HCT116 (cell line): ENCODE results near the gene YIF1B. TPM values are rescaled to one million over a fixed set of nuclear protein-coding genes. Genes with fewer than 3 reads are reported as not detected.

Experiments used
- ATAC-seq: fragments of 200-7000 bp; cut with Tn5 transposase; 2 replicates; pipeline ENCODE4 v1.9.1; 2020; ENCODE audit warnings: mild to moderate bottlenecking, moderate library complexity
- BruUV-seq: library from RNA; stranded (reverse); fragments of 400-500 nt; replicated peaks from 2 replicates; lab custom pipeline; 2021; lab: Mats Ljungman, UMichigan
- CTCF ChIA-PET: fragments of 300-600 bp; sonication (Branson Sonifier 250); formaldehyde crosslinking; loops from one replicate; lab custom pipeline; 2021; ENCODE audit warnings: antibody characterized with exemption; lab: Charles Lee
- POLR2A ChIA-PET: fragments of 300-600, 350-600 bp; sonication (Branson Sonifier 250); formaldehyde crosslinking; loops from one replicate; lab custom pipeline; 2021; ENCODE audit warnings: antibody characterized with exemption; lab: Charles Lee
- RAD21 ChIA-PET, 2 experiments: fragments of 300-600 bp; sonication (Branson Sonifier 250); formaldehyde crosslinking; loops; one replicate each; lab custom pipeline; 2023; ENCODE audit warnings: low total read pairs in 2 of 2; ENCODE audit not compliant: uncharacterized antibody in 2 of 2, unreplicated experiment in 2 of 2, low non-redundant PET in 1 of 2; lab: Charles Lee
- DNase-seq: peaks from one replicate; pipeline ENCODE4 v3.0.0-alpha.2; 2010; ENCODE audit warnings: low read depth, low spot score
- H2AFZ ChIP-seq: fragments of 200-600 bp; shearing (Covaris generic), sonication (generic); 2 replicates; pipeline ENCODE4 v1.6.1; 2017; ENCODE audit warnings: low read depth, mixed run types, mixed read lengths, antibody characterized with exemption, low read length; ENCODE audit not compliant: poor library complexity, severe bottlenecking
- H3K27ac ChIP-seq: 2 replicates; pipeline ENCODE4 v1.5.1; 2012; ENCODE audit warnings: low read depth, low read length
- H3K27me3 ChIP-seq: fragments of 200-600 bp; sonication (generic); 2 replicates; pipeline ENCODE4 v1.6.1; 2016; ENCODE audit warnings: mixed run types, low read length, mixed read lengths; ENCODE audit not compliant: insufficient read depth
- H3K36me3 ChIP-seq, 2 experiments: fragments of 200-500 bp in 1 of 2; fragments of 200-600 bp in 1 of 2; sonication (Bioruptor generic) in 1 of 2; sonication (generic) in 1 of 2; 2 replicates each; pipeline versions ENCODE4 v1.5.1 to v1.6.1; 2014 to 2016; ENCODE audit warnings: low read length in 2 of 2, inconsistent platforms in 1 of 2, mixed read lengths in 1 of 2, mixed run types in 1 of 2; ENCODE audit not compliant: insufficient read depth in 2 of 2, control insufficient read depth in 1 of 2
- H3K4me1 ChIP-seq, 2 experiments: fragments of 200-600 bp in 1 of 2; sonication (generic) in 1 of 2; 2 replicates each; pipeline versions ENCODE4 v1.5.1 to v1.6.1; 2012 to 2017; ENCODE audit warnings: low read length in 2 of 2, inconsistent platforms in 1 of 2, mild to moderate bottlenecking in 1 of 2, mixed read lengths in 1 of 2, mixed run types in 1 of 2, moderate library complexity in 1 of 2; ENCODE audit not compliant: insufficient read depth in 2 of 2, control insufficient read depth in 1 of 2
- H3K4me2 ChIP-seq: fragments of 200-600 bp; sonication (generic); 2 replicates; pipeline ENCODE4 v1.6.1; 2017; ENCODE audit warnings: mixed run types, low read length, mixed read lengths
- H3K4me3 ChIP-seq, 2 experiments: fragments of 200-600 bp in 1 of 2; sonication (generic) in 1 of 2; replicated peaks in 1 of 2; 2 replicates each; pipeline ENCODE4 v1.5.1; 2011 to 2016; ENCODE audit warnings: low read length in 2 of 2, control low read depth in 1 of 2, low read depth in 1 of 2, mild to moderate bottlenecking in 1 of 2, mixed read lengths in 1 of 2, mixed run types in 1 of 2
- H3K79me2 ChIP-seq: fragments of 200-600 bp; sonication (generic); 2 replicates; pipeline ENCODE4 v1.6.1; 2017; ENCODE audit warnings: mild to moderate bottlenecking, mixed run types, low read length, moderate library complexity, mixed read lengths; ENCODE audit not compliant: insufficient read depth
- H3K9ac ChIP-seq: fragments of 200-600 bp; sonication (generic); 2 replicates; pipeline ENCODE4 v1.6.1; 2016; ENCODE audit warnings: low read length, mixed read lengths
- H3K9me2 ChIP-seq: fragments of 200-600 bp; sonication (generic), shearing (Covaris generic); 2 replicates; pipeline ENCODE4 v1.6.1; 2017; ENCODE audit warnings: mixed run types, mild to moderate bottlenecking, moderate library complexity; ENCODE audit not compliant: insufficient read depth
- H3K9me3 ChIP-seq, 2 experiments: fragments of 200-500 bp in 1 of 2; fragments of 200-600 bp in 1 of 2; sonication (Bioruptor generic) in 1 of 2; sonication (generic) in 1 of 2; 2 replicates each; pipeline ENCODE4 v1.6.1; 2014 to 2017; ENCODE audit warnings: low read length in 2 of 2, mixed read lengths in 2 of 2, inconsistent platforms in 1 of 2, low read depth in 1 of 2, mild to moderate bottlenecking in 1 of 2, mixed run types in 1 of 2, moderate library complexity in 1 of 2; ENCODE audit not compliant: control insufficient read depth in 1 of 2, insufficient read depth in 1 of 2
- H4K20me1 ChIP-seq: fragments of 200-600 bp; sonication (generic), shearing (Covaris generic); 2 replicates; pipeline ENCODE4 v1.6.1; 2017; ENCODE audit warnings: mixed run types, mild to moderate bottlenecking, moderate library complexity; ENCODE audit not compliant: insufficient read depth
- CBX3 ChIP-seq: IDR thresholded peaks from 2 replicates; pipeline ENCODE4 v1.6.1; 2012; ENCODE audit warnings: low read depth
- CEBPB ChIP-seq: IDR thresholded peaks from 2 replicates; pipeline ENCODE4 v1.6.1; 2012; ENCODE audit warnings: low read depth
- EZH2 ChIP-seq: fragments of 200-600 bp; sonication (generic); IDR thresholded peaks from 2 replicates; pipeline ENCODE4 v1.6.1; 2017; ENCODE audit warnings: antibody characterized with exemption, mixed run types
- FOSL1 ChIP-seq: IDR thresholded peaks from 2 replicates; pipeline ENCODE4 v1.6.1; 2012; ENCODE audit warnings: low read depth
- JUND ChIP-seq: IDR thresholded peaks from 2 replicates; pipeline ENCODE4 v1.6.1; 2012
- POLR2A ChIP-seq: IDR thresholded peaks from 2 replicates; pipeline ENCODE4 v1.7.0; 2011; ENCODE audit warnings: borderline replicate concordance; ENCODE audit not compliant: insufficient read depth, insufficient read length; ENCODE audit errors: extremely low read depth
- SRF ChIP-seq: IDR thresholded peaks from 2 replicates; pipeline ENCODE4 v1.6.1; 2012; ENCODE audit warnings: low read depth
- TCF7L2 ChIP-seq: IDR thresholded peaks from 2 replicates; pipeline ENCODE4 v1.7.0; 2011; ENCODE audit warnings: borderline replicate concordance, inconsistent platforms; ENCODE audit not compliant: insufficient read depth, insufficient read length; ENCODE audit errors: extremely low read depth
- ZFX ChIP-seq: fragments of 450-650 bp; IDR thresholded peaks from 2 replicates; pipeline ENCODE4 v1.6.1; 2017
- ZNF274 ChIP-seq: fragments of 200-500 bp; sonication (Bioruptor generic); IDR thresholded peaks from 2 replicates; pipeline ENCODE4 v1.6.1; 2014; ENCODE audit warnings: mild to moderate bottlenecking, low read depth, low read length, inconsistent platforms
- intact Hi-C: fragments of 100-400 bp; cut with micrococcal nuclease; formaldehyde crosslinking; loops from 2 replicates; pipeline ENCODE4 v1.10.0; 2022
- total RNA-seq: library from RNA; stranded (reverse); gene quantifications from one replicate; pipeline ENCODE4 v1.2.1, GENCODE V29; 2021; ENCODE audit not compliant: unreplicated experiment
- TF ChIP-seq, protein P1 (sequence below): IDR thresholded peaks from 2 replicates; pipeline ENCODE4 v1.6.1; 2012

YIF1B gene
- total RNA-seq, 1 experiment from 2014 or later: 67.5 TPM

DNA sequence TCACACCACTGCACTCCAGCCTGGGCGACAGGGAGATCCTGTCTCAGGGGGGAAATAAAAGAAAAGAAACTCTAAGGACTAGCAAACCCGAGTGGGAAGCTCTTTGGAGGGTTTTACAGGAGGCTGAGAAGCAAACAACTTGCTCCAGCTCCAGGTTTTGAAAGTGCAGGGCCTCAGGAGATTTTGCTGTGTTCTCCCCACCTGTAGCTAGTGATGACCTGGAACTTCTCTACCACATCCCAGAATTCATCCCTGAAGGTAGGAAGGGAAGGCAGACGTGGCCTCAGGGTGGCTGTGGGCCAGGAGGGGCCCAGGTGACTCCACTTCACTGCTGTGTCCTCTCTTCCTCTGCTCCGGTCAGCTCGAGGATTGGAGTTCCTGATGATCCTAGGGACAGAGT lies 42.3 kb upstream of the YIF1B start:
- no peaks in the 10 kb centered on the region for H4K20me1 ChIP-seq
- DNase-seq (no peak), ATAC-seq (no peak)
- peaks cover 6 to 19% of the 10 kb centered on the region in 2 experiments; a peak in 3 of 4 replicates for H3K4me1 ChIP-seq
- RAD21 ChIA-PET: no interaction called here
- no peaks in the 10 kb centered on the region for H3K9me3 ChIP-seq
- CTCF ChIA-PET: no interaction called here
- no peaks in the 10 kb centered on the region for H3K79me2 ChIP-seq
- no peaks in the 10 kb centered on the region for H3K9me2 ChIP-seq
- no peak overlapping the region for H2AFZ ChIP-seq
- no peak overlapping the region for H3K4me2 ChIP-seq
- TF ChIP-seq SRF: no peak
- no peak for TF ChIP-seq CBX3
- no peak for TF ChIP-seq FOSL1
- TF ChIP-seq TCF7L2: no peak
- no peak for TF ChIP-seq ZFX
- TF ChIP-seq EZH2: no peak
- no peak for TF ChIP-seq ZNF274
- no peak for TF ChIP-seq JUND
- TF ChIP-seq CEBPB: no peak
- TF ChIP-seq, protein P1, sequence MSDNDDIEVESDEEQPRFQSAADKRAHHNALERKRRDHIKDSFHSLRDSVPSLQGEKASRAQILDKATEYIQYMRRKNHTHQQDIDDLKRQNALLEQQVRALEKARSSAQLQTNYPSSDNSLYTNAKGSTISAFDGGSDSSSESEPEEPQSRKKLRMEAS: no peak
- TF ChIP-seq POLR2A: no peak
- no peak overlapping the region for H3K27ac ChIP-seq
- no peak overlapping the region for H3K4me3 ChIP-seq
- intact Hi-C loops: no loop called here
- POLR2A ChIA-PET: interaction anchor here (1.0 to 1.1 kb wide), 2 partner anchors 9 to 16 kb away, joined by 3 to 4 read pairs; partner anchors contain the start of gene PSMD8
- BruUV-seq: no TSS peak
- H3K9ac ChIP-seq: no peak overlapping the region
- H3K27me3 ChIP-seq: peaks cover 11% of the 10 kb centered on the region; the same call in 1 of the 2 replicates
- no peaks in the 10 kb centered on the region for H3K36me3 ChIP-seq
